ENCODE results near the gene FBXL19.
A peak's percentile ranks its signal among the peaks of the same experiment; 100 is the strongest.

FBXL19 gene

GRCh38 chr16:30990105-30990504 is 66.7 kb downstream of the FBXL19 start:
- no peak for DNase-seq

GRCh38 chr16:30991052-30991451 is 67.7 kb downstream of the FBXL19 start:
- DNase-seq, result no peak

- DNase-seq, result no peak
Measured at GRCh38 chr16:30992276-30992780, 69.0 kb downstream of the FBXL19 start.

- peak in 1 of 4 experiments; percentile 28 for DNase-seq
Measured at GRCh38 chr16:30992931-30993816, 69.8 kb downstream of the FBXL19 start.

GRCh38 chr16:30995927-30996323 is 72.6 kb downstream of the FBXL19 start:
- no peak for DNase-seq

- peak in 1 of 4 experiments; percentile 34 for DNase-seq
Measured at GRCh38 chr16:30996324-30996984, 73.1 kb downstream of the FBXL19 start.

- DNase-seq, result peak; percentile 87 to 97 (median 93)
Measured at GRCh38 chr16:30996985-30997724, 73.8 kb downstream of the FBXL19 start.

- no peak for DNase-seq
Measured at GRCh38 chr16:30997725-30998711, 74.6 kb downstream of the FBXL19 start.
